Activated naive CD8-positive, alpha-beta T cell treated with anti-CD3 and anti-CD28 coated beads, Interleukin-2, amount 50 U/mL, for 16 hours (primary cell): Measurements from ENCODE around the gene CCN5.
A peak's percentile ranks its signal among the peaks of the same experiment; 100 is the strongest.

ENCODE experiments used
- DNase-seq: peaks from one replicate; pipeline ENCODE4 v3.0.0-alpha.2; 2020; ENCODE audit warnings: low read depth, low spot score

Gene CCN5

GRCh38 chr20:44715499-44716308, 535 bp downstream of the CCN5 start:
- DNase-seq = no peak

GRCh38 chr20:44716309-44717106, 1.3 kb downstream of the CCN5 start:
- no peak for DNase-seq

- no peak for DNase-seq
These were observed 2.8 kb downstream of the CCN5 start for GRCh38 chr20:44717986-44718385.

- no peak for DNase-seq
These were observed 4.7 kb downstream of the CCN5 start for GRCh38 chr20:44719841-44720240.

GRCh38 chr20:44720621-44720996, 5.4 kb downstream of the CCN5 start:
- no peak for DNase-seq

GRCh38 chr20:44720997-44721784, 6.0 kb downstream of the CCN5 start:
- DNase-seq = no peak

- no peak for DNase-seq
These were observed 6.6 kb downstream of the CCN5 start for GRCh38 chr20:44721785-44722054.

GRCh38 chr20:44722990-44723389, 7.8 kb downstream of the CCN5 start:
- DNase-seq = no peak

GRCh38 chr20:44723391-44723790, 8.2 kb downstream of the CCN5 start:
- DNase-seq = no peak

GRCh38 chr20:44723798-44724362, 8.7 kb downstream of the CCN5 start:
- DNase-seq = no peak

- DNase-seq = no peak
These were observed 9.4 kb downstream of the CCN5 start for GRCh38 chr20:44724423-44725091.

- DNase-seq = no peak
These were observed 10.7 kb downstream of the CCN5 start for GRCh38 chr20:44725837-44726236.

GRCh38 chr20:44727039-44727438, 11.9 kb downstream of the CCN5 start:
- DNase-seq = no peak

GRCh38 chr20:44727651-44728050, 12.5 kb downstream of the CCN5 start:
- no peak for DNase-seq

- DNase-seq = no peak
These were observed 13.8 kb downstream of the CCN5 start for GRCh38 chr20:44728801-44729443.

GRCh38 chr20:44730441-44730840, 15.3 kb downstream of the CCN5 start:
- DNase-seq = no peak

- no peak for DNase-seq
These were observed 16.5 kb downstream of the CCN5 start for GRCh38 chr20:44731657-44732056.

- DNase-seq = no peak
These were observed 17.2 kb downstream of the CCN5 start for GRCh38 chr20:44732327-44732726.

GRCh38 chr20:44733341-44734069, 18.3 kb downstream of the CCN5 start:
- DNase-seq = peak; percentile 27

GRCh38 chr20:44734938-44735337, 19.8 kb downstream of the CCN5 start:
- no peak for DNase-seq
